Fibroblast of skin of left quadriceps (primary cell): ENCODE measurements around the gene GJB3.

ENCODE experiments used
- DNase-seq, 2 experiments: peaks; one replicate each; pipeline ENCODE4 v3.0.0-alpha.2; 2013; ENCODE audit warnings: low read depth in 2 of 2

GJB3 gene

GRCh38 chr1:34822202-34822601, 41.2 kb downstream of the GJB3 start:
- no peak for DNase-seq

GRCh38 chr1:34824817-34825454, 43.9 kb downstream of the GJB3 start:
- DNase-seq = no peak

- DNase-seq = no peak
Measured at GRCh38 chr1:34825455-34826091, 44.6 kb downstream of the GJB3 start.

- DNase-seq = no peak
Measured at GRCh38 chr1:34827341-34827941, 46.4 kb downstream of the GJB3 start.

- DNase-seq = no peak
Measured at GRCh38 chr1:34828611-34829010, 47.6 kb downstream of the GJB3 start.

GRCh38 chr1:34829250-34829649, 48.2 kb downstream of the GJB3 start:
- DNase-seq = no peak

GRCh38 chr1:34831721-34832246, 50.8 kb downstream of the GJB3 start:
- DNase-seq = no peak

GRCh38 chr1:34833711-34834110, 52.7 kb downstream of the GJB3 start:
- DNase-seq = no peak
